Neural cell (in vitro differentiated cells): ENCODE measurements around the gene RAP1GDS1. TPM values are rescaled to one million over a fixed set of nuclear protein-coding genes. Genes with fewer than 3 reads are reported as not detected.

Source experiments
- H2AFZ ChIP-seq: fragments of 200-600, 300-800 bp; sonication (generic), shearing (Covaris generic); 2 replicates; pipeline ENCODE4 v1.6.0; 2014; ENCODE audit warnings: low read depth, mild to moderate bottlenecking, antibody characterized with exemption, low read length, moderate library complexity
- H3F3A ChIP-seq: fragments of 200-600 bp; shearing (Covaris generic); 2 replicates; pipeline ENCODE4 v1.6.1; 2016; ENCODE audit warnings: mild to moderate bottlenecking, moderate library complexity, mixed read lengths, antibody characterized with exemption, low read length; ENCODE audit not compliant: insufficient read depth, poor library complexity, severe bottlenecking
- H3K27ac ChIP-seq: fragments of 200-600, 300-800 bp; sonication (generic), shearing (Covaris generic); 2 replicates; pipeline ENCODE4 v1.5.1; 2014; ENCODE audit warnings: mild to moderate bottlenecking, low read length, moderate library complexity
- H3K27me3 ChIP-seq: fragments of 300-800, 200-600 bp; sonication (generic), shearing (Covaris generic); 2 replicates; pipeline ENCODE4 v1.6.0; 2014; ENCODE audit warnings: mild to moderate bottlenecking, low read depth, low read length, moderate library complexity; ENCODE audit not compliant: insufficient read depth
- H3K36me3 ChIP-seq: fragments of 300-800, 200-600 bp; sonication (generic), shearing (Covaris generic); 2 replicates; pipeline ENCODE4 v1.5.1; 2014; ENCODE audit warnings: mild to moderate bottlenecking, antibody characterized with exemption, low read length, moderate library complexity; ENCODE audit not compliant: insufficient read depth
- H3K4me2 ChIP-seq: fragments of 300-800, 200-600 bp; sonication (generic), shearing (Covaris generic); 2 replicates; pipeline ENCODE4 v1.6.0; 2014; ENCODE audit warnings: mild to moderate bottlenecking, low read length
- H3K4me3 ChIP-seq: fragments of 300-800, 200-600 bp; sonication (generic), shearing (Covaris generic); 2 replicates; pipeline ENCODE4 v1.5.1; 2014; ENCODE audit warnings: mild to moderate bottlenecking, low read length, moderate library complexity
- H3K79me2 ChIP-seq: fragments of 200-600 bp; shearing (Covaris generic); replicated peaks from 2 replicates; pipeline ENCODE4 v1.6.0; 2014; ENCODE audit warnings: mild to moderate bottlenecking, low read length, moderate library complexity; ENCODE audit not compliant: insufficient read depth
- H3K9ac ChIP-seq: fragments of 300-800, 200-600 bp; sonication (generic), shearing (Covaris generic); 2 replicates; pipeline ENCODE4 v1.6.1; 2016; ENCODE audit warnings: mild to moderate bottlenecking, low read length, mixed read lengths
- H3K9me2 ChIP-seq: fragments of 200-600 bp; shearing (Covaris generic); 2 replicates; pipeline ENCODE4 v1.6.1; 2016; ENCODE audit warnings: mild to moderate bottlenecking, low read length, mixed read lengths; ENCODE audit not compliant: insufficient read depth
- H3K9me3 ChIP-seq: fragments of 200-600, 300-800 bp; sonication (generic), shearing (Covaris generic); 2 replicates; pipeline ENCODE4 v1.6.1; 2016; ENCODE audit warnings: mild to moderate bottlenecking, mixed run types, low read length, moderate library complexity, mixed read lengths
- H4K20me1 ChIP-seq: fragments of 200-600 bp; shearing (Covaris generic); 2 replicates; pipeline ENCODE4 v1.6.1; 2016; ENCODE audit warnings: mild to moderate bottlenecking, mixed run types; ENCODE audit not compliant: insufficient read depth
- CTCF ChIP-seq: fragments of 450-650 bp; IDR thresholded peaks from 2 replicates; pipeline ENCODE4 v1.5.1; 2014; ENCODE audit warnings: antibody characterized with exemption, mild to moderate bottlenecking, moderate library complexity; ENCODE audit not compliant: poor library complexity, severe bottlenecking
- EP300 ChIP-seq: fragments of 450-650 bp; conservative IDR thresholded peaks from 2 replicates; pipeline ENCODE4 v1.6.1; 2014; ENCODE audit warnings: antibody characterized with exemption, mild to moderate bottlenecking, moderate library complexity; ENCODE audit not compliant: poor library complexity, severe bottlenecking
- EZH2 ChIP-seq: fragments of 200-600, 300-800 bp; shearing (Covaris generic), sonication (generic); IDR thresholded peaks from 2 replicates; pipeline ENCODE4 v1.6.1; 2014; ENCODE audit warnings: antibody characterized with exemption, low read length, borderline replicate concordance, mild to moderate bottlenecking; ENCODE audit not compliant: insufficient read depth, poor library complexity, severe bottlenecking
- MXI1 ChIP-seq: fragments of 450-650 bp; conservative IDR thresholded peaks from 2 replicates; pipeline ENCODE4 v1.6.1; 2014; ENCODE audit warnings: antibody characterized with exemption, mild to moderate bottlenecking; ENCODE audit not compliant: poor library complexity, severe bottlenecking
- POLR2AphosphoS5 ChIP-seq: IDR thresholded peaks from 2 replicates; pipeline ENCODE4 v1.6.1; 2012
- RAD21 ChIP-seq: fragments of 450-650 bp; conservative IDR thresholded peaks from 2 replicates; pipeline ENCODE4 v1.6.1; 2014; ENCODE audit warnings: antibody characterized with exemption, mild to moderate bottlenecking, moderate library complexity
- REST ChIP-seq: IDR thresholded peaks from 2 replicates; pipeline ENCODE4 v1.6.1; 2012; ENCODE audit warnings: borderline replicate concordance
- SMC3 ChIP-seq: fragments of 450-650 bp; conservative IDR thresholded peaks from 2 replicates; pipeline ENCODE4 v1.6.1; 2014; ENCODE audit warnings: antibody characterized with exemption, mild to moderate bottlenecking, moderate library complexity; ENCODE audit not compliant: poor library complexity
- TAF1 ChIP-seq: IDR thresholded peaks from 2 replicates; pipeline ENCODE4 v1.6.1; 2012; ENCODE audit warnings: low read depth
- polyA plus RNA-seq: library from polyadenylated mRNA; depleted of rRNA; stranded (reverse); fragments of >200 nt; gene quantifications from 2 replicates; pipeline ENCODE4 v1.2.3, GENCODE V29; 2014

The RAP1GDS1 gene
- polyA plus RNA-seq, 1 donor from 2014 or later, result 41.1 TPM

GRCh38 chr4:98469771-98470170 is 208.6 kb downstream of the RAP1GDS1 start:
- TF ChIP-seq SMC3 (no peak), MXI1 (no peak), CTCF (no peak), EZH2 (no peak), TAF1 (no peak), EP300 (no peak), POLR2AphosphoS5 (no peak)
- Histone ChIP-seq H3K27me3 (no peaks in the 10 kb centered on the region), H2AFZ (no peak overlapping the region), H4K20me1 (no peaks in the 10 kb centered on the region), H3K79me2 (no peaks in the 10 kb centered on the region), H3F3A (no peaks in the 10 kb centered on the region), H3K27ac (no peak overlapping the region), H3K9me3 (no peaks in the 10 kb centered on the region), H3K4me2 (no peak overlapping the region), H3K9ac (no peak overlapping the region), H3K9me2 (no peaks in the 10 kb centered on the region), H3K4me3 (no peak overlapping the region), H3K36me3 (no peaks in the 10 kb centered on the region)

- H3K79me2 ChIP-seq, result no peaks in the 10 kb centered on the region
- H3K9ac ChIP-seq, result no peak overlapping the region
- H3K9me3 ChIP-seq, result no peaks in the 10 kb centered on the region
- no peaks in the 10 kb centered on the region for H3K9me2 ChIP-seq
- no peaks in the 10 kb centered on the region for H3K36me3 ChIP-seq
- no peaks in the 10 kb centered on the region for H3K27me3 ChIP-seq
- no peaks in the 10 kb centered on the region for H4K20me1 ChIP-seq
- no peak overlapping the region for H2AFZ ChIP-seq
- H3K4me3 ChIP-seq, result no peak overlapping the region
- H3K4me2 ChIP-seq, result no peak overlapping the region
- TF ChIP-seq MXI1, result no peak
- no peak for TF ChIP-seq EZH2
- no peak for TF ChIP-seq SMC3
- TF ChIP-seq CTCF, result no peak
- TF ChIP-seq REST, result no peak
- no peak for TF ChIP-seq POLR2AphosphoS5
- TF ChIP-seq RAD21, result no peak
- TF ChIP-seq TAF1, result no peak
- no peak for TF ChIP-seq EP300
- no peak overlapping the region for H3K27ac ChIP-seq
- no peaks in the 10 kb centered on the region for H3F3A ChIP-seq
Observed at GRCh38 chr4:98470366-98470765, 209.2 kb downstream of the RAP1GDS1 start.
